LoVo (cell line): Measurements from ENCODE around the gene COL23A1.
"Not testable (repeated sequence)": the region's sequence is repeated elsewhere in the genome, so short reads cannot be mapped to it uniquely, and the experiment has no call there.

Experiments used
- DNase-seq: peaks from one replicate; pipeline ENCODE4 v3.0.0-alpha.2; 2016; ENCODE audit warnings: low spot score

Gene COL23A1

DNA sequence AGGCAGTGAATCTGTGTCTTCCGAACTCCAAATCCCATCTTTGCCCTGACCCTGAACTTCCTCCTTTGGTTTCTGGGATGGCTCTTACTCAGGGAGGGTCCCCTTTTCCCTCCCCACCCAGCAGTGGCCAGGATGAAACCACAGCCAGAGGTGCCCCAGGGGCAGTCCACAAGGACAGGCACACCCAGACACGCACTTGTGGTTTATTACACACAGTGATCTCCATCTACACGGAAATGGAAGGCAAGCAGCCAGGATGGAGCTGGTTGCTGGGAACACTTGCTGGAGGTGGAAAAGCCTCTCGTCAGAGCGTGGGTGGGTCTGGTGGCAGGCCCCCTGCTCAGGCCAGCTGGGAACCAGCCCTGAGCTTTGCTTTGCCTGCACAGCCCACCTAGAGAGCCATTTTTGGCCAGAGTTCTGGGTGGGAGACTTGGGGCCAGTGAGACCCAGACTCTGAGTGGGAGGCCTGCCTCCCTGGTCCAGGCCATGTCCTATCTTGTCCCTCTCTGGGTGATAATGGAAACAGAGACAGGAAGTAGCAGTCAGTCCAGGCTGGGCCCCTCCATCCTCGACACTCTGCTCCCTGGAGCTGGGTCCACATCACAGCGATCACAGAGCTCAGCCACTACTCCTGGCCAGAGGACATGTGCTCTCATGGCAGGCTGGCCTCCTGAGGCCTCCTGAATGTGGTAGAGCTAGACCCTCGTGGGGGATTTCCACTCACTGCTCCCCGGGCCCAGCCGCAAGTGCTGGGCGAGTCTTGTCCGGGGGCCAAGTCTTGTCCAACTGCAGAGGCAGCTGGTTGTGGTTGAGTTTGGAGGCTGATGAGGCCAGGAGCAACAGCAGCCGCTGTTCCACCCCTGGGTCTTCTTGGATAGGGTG lies 352.5 kb downstream of the COL23A1 start:
- no peak for DNase-seq

DNA sequence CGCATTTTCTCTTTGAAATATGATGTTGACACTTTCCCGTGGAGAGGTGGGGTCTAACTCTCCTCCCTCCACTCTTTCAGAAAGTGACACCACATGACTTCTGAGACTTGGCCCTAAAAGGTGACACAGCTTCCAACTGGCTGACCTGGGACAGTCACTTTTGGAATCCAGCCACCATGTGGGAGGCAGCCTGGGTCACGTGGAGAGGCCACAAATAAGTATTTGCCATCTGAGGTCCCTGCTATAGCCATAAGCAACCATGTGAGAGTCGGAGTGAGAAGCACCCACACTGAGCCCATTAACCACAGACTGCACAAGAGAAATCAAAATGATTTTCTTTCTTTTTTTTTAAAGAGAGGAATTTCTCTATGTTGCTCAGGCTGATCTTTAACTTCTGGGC lies 353.5 kb downstream of the COL23A1 start:
- DNase-seq: no peak

DNA sequence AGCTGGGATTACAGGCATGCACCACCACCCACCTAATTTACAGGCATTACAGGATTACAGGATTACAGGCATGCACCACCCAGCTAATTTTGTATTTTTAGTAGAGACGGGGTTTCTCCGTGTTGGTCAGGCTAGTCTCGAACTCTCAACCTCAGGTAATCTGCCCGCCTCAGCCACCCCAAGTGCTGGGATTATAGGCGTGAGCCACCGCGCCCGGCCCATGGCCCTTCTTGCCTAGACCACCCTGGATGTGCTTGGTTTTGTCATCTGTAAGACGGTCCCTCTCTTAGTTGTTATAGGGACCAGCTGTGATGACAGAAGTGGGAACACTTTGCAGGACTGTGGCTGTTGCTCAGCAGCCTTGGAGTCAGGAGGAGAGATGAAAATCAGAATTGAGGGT lies 354.1 kb downstream of the COL23A1 start:
- no peak for DNase-seq

DNA sequence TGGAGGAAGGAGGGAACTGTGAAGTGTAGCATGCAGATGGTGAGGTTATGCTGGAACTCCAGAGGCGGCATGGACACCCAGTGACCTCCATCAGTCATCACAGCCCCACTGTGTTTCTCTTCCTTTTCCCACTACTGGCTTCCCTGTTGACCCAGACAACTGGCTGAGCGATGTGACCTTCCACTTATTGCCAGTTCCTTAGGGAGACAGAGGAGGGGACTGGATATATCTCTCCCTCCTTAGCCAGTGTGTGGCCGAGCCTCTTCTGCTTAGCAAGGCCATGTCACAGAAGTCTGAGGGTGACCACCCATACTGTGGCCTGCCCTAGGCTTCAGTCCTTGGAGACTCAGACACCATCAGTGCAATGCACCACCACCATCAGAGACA lies 354.6 kb downstream of the COL23A1 start:
- no peak for DNase-seq

DNA sequence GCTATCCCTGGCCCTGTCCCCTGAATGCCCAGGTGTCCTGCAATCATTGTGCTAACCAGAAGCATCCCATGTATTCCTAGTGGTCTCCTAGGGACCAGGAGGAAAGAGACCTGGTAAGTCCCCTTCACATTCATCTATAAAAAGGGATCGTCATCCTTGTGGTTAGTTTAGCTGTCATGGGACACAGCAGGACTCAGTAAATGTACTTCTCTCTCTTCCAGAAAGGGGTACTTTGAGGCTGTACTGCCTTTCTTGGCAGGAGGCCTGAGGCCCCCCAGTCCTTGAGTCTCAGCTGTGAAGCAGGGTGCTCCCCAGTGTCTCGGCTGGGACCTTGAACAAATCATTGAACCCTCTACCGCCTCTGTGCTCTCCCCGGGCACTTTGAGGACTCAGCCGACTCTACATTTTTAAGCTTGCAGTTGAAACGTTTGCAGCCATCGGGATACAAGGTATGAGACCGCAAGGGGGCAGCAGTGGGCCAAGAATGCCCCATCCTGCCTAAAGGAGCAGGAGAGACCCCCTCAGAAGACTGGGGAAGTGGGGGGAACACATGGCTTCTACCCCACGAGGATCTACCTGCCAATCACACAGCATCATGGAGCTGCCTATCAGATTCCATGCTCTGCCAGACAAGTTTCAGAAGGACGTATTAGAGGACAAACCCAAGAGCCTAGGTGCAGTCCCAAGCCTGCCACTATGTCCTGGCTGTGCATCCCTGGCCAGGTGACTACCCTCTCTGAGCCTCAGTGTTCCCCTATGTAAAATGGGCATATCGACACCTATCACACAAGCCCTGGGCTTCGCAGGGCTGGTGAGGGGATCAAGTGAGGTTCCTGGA lies 355.2 kb downstream of the COL23A1 start:
- DNase-seq: peak; percentile 57

DNA sequence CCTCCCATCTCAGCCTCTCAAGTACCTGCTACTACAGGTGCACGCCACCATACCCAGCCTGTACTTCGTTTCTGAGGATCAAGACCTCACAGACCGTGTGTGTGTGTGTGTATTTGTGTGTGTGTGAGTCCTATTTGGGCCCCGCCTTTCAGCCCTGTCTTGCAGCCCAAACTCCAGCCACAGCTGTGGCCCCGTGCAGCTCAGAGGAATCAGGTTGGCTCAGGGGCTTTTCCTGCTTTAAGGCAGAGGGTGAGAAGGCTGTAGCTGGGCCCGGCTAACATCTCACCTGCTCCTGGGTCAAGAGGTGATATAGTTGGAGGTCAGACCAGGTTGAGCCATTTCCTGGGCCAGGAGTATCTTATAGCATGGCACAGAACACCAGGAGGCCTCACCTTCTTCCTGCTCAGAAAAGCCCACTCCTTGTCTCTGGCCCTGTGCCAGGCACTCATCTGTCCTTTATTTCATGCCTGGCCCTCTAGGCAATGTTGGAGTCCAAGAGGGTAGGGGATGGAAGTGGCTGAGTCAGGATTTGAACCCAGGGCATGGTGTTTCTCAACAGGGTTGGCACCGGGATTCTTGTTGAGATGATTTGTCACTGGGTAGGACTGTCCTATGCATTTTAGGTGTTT lies 356.0 kb downstream of the COL23A1 start:
- DNase-seq: no peak

DNA sequence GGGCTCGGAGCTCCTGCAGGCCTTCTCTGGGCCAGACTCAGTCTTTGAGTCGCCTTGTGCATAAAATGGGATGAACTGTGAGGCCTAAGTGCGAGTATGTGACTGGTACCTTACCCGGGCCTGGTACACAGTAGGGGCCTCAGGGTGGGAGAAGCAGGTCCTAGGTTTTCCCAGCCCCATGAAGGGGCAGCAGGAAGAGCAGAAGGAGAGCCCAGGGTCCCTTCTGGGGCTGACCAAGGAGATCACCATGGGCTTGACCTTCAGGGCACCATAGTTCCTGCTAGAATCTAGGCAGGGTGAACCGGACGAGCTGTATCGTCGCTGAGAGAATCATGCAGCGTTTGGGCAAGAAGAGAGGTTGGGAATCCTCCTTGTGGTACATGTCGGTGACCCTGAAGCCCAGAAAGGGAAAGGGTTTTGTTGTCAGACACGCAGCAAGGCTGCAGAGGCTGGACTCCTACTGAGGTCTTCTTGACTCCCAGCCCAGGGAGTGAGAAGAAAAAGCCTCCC lies 357.2 kb downstream of the COL23A1 start:
- DNase-seq: no peak

DNA sequence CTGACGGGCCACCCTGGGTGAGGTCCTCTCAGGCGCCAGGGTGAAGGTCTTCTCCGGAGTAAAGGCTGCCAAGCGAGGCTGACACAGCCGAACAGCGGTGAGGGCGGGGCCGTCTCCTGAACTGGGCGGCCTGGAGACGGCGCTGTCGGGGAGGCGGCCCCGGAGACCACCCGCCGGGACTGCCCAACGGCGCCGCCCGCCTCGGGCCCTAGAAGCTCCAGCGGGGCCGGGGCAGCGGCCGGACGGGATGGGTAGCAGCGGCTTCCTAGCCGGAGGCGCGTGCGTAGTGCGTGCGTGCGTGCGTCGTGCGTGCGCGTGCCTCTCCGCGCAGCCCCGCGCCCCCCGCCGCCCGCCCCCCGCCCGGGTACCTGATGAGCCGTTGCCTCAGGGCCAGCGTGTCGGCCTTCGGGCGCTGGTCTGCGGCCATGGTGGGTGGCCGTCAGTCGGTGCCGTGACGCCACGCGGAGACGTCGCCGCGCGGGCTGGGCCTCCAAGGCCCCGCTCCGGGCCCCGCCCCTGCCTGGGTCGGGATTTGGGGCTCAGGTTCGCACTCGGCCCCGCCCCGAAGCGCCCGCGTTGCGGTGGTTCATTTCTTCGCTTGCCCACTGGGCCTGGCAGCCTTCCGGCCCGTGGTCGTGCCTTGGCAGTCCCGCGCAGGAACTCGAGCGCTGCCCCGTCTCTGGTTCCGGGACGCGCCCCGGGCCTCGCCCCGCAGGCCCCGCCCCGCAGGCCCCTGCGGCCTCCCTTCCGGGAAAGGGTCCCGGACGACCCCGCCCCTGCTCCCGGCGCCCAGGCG lies 357.9 kb downstream of the COL23A1 start, which contains the start of gene PHYKPL:
TSS of gene PHYKPL (minus strand) at position 679 of the 796 bp plus-strand sequence. CDS start at position 427, 252 bp downstream.
- DNase-seq: peak; percentile 72

DNA sequence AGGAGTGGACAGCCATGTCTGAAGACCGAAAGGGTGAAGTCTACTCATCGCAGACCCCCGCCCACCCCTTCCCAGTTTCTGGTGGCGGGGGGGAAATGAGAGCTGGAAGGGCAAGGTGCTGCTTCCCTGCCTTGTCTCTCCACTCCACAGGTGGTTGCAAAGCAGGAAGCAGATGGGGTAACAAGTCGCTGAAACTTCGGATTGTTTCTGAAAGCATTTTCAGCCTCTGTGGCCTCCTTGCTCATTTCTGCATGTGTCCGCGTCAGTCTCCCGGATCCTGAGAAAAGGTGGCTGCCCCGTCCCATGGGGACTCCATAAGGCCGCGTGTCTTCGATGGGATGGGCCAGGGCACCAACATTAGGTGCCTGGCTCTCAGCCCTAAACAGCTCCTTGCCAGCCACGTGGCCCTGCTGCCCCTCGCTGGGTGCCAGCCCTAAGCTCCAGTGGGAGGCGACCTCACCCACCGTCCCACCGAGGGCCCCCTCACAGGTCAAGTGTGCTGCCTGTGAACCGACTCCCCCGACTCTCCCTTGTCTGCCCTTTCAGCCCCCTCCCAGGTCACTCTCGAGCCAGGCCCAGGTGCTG lies 358.6 kb downstream of the COL23A1 start:
- no peak for DNase-seq

DNA sequence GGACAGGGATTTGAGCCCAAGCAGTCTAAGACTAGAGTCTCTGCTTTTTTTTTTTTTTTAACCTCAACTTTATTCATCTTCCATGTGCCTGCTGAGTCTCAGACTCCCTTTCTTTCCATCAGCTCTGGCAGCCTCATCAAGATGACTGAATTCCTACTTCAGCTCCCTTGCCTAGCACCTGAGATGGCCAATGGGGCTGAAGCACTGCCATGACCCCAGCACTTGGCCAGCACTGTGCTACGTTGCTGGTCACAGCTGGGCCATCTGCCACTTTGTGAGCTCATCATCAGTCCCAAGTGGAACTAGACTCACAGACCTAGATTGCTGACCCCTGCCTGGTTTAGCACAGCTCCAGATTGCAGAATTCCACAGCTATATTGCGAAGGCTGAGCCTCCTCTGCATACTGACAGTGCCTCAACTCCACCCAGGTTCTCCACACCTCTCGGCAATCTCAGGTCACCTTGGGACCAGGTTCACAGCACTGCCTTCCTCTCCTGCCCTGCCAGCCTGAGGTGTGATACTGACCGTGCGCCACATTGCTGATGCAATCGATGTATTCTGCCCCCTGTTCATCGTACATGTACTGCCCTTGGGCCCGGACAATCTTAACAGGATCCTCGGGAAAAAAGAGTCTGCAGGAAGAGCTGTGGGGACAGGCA lies 359.2 kb downstream of the COL23A1 start:
- no peak for DNase-seq

DNA sequence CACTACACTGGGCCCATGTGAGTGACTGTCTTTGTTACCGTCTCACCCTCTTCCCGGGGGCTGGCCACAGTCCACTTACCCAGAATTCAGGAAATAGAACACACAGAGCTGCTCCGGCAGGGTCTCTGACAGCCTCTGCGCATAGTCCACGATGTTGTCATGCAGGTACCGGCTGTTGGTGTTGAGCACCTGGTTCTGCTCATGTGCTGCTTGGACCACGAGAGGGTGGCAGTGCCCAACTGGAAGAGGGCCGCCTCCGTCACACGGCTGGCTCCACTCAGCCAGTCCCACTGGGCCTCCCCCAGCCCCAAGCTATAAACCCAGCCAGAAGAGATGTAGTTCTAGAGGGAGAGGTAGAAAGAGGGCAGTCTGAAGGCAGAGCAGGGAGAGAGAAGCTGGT lies 360.3 kb downstream of the COL23A1 start:
- no peak for DNase-seq

DNA sequence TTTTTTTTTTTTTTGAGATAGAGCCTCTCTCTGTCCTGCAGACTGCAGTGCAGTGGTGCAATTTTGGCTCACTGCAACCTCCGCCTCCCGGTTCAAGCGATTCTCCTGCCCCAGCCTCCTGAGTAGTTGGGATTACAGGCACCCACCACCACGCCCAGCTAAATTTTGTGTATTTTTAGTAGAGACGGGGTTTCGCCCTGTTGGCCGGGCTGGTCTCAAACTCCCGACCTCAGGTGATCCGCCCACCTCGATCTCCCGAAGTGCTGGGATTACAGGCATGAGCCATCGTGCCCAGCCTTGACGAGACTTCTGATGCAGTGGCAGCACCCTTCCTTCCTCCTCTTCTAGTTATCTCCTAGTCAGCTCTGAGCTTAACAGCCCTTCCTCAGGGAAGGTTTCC lies 361.1 kb downstream of the COL23A1 start:
- not testable (repeated sequence) for DNase-seq

DNA sequence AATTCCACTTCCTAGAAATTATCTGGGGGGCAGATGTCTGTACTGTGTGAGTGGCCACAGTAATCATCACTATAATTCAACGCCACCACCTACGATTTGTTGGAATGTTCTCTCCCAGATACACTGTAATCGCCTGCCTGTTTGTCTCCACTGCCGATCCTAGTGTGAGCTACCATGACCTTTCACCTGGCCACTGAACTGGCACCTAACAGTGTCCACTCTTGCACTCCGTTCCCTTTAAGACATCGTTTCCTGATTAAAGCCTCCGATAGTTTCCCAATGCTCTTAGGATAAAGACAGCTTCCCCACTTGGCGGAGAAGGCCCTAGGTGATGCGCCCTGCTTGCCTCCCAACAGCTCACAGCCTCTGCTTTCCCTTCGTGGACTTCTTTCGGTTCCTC lies 361.6 kb downstream of the COL23A1 start:
- DNase-seq: no peak

DNA sequence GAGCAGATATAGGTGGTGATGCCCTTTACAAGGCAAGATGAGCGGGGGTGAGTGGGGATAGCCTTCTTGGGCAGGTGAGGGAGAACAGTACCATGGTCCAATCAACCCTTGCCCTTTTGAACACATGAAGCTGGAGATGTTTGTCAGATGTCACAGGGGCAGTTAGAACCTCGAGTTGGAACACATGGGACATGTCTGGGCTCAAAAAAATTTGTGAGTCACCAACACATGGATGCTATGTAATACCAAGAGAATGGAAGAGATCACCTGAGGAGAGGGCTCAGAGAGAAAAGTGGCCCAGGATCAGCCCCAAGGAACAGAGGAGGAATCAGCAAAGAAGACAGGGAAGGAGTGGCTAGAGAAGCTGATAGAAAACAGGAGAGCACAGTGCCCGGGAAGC lies 362.3 kb downstream of the COL23A1 start:
- no peak for DNase-seq

DNA sequence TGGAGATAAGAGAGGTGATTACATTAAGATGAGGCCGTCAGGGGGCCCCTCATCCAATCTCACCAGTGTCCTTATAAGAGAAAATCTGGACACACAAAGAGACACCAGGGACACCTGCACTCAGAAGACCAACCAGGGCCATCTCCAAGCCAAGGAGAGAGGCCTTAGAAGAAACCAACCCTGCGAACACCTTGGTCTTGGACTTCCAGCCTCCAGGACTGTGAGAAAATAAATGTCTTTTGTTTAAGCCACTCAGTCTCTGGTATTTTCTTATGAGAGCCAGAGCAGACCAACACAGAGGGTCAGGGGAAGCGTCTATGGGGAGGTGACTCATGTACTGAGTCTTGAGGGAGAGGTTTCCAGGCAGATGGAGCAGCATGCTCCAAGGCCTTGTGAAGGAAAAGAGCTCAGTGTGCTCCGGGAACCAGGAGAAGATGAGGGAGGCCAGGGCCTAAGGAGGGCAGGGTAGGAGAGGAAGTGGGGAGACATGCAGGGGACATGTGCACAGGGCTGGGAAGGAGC lies 363.0 kb downstream of the COL23A1 start:
- no peak for DNase-seq

DNA sequence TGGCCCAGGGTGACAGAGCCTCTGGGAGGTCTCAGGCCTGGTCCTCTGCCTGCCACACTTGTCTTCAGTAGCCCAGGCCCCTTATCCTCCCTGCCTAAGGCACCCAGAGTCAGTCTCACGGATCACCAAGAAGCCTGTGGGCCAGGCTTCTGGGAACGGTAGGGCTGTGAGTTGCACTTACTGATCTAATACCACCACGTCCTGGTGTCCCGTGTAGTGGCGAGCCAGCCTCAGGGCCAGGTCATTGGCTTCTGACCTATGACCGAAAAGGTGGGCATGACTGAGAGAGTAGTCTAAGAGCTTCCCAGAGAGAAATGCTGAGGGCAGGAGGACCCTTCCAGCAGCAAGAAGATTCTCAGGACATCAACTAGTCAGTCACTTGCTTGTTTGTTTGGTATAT lies 365.0 kb downstream of the COL23A1 start:
- DNase-seq: no peak

DNA sequence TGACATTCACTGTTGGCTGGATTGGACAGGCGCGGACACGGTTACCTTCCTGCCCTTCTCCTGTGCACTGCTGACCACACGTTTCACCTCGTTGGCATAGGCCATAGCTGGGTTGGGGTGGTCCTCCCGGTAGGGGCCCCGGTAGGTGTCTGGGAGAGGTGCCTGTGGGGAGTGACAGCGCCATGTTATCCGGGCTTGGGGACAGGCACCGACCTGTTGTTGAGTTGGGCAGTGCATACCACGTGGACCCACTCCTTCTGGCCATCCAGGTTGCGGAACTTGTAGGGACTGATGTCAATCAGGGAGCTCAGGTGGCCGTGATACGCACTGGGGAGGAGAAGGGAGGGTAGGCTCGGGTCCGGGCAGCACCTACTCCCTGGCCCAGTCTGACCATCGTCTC lies 365.8 kb downstream of the COL23A1 start:
- DNase-seq: no peak

DNA sequence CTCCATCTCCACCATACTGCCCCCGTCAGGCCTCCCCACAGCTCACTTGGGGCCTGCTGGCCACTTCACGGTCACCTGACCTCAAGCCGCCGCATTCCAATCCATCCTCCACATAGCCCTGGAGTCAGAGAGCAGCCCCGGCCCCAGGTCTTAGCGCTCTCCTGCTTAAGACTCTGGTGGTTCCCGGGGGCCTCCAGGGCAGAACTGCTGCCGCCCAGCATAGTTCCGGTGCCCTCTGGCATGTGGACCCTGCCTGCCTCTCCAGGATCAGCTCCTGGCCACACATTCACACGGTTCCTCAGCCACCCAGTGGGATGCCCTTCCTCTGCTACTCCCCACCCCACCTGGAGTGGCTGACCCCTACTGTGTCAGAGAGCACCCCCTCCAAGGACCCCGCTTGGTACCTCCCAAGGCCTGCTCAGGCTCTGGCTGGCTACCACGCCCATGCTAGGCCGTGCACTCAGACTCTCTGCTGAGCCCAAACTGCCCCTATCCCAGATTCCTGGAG lies 366.3 kb downstream of the COL23A1 start:
- DNase-seq: no peak

DNA sequence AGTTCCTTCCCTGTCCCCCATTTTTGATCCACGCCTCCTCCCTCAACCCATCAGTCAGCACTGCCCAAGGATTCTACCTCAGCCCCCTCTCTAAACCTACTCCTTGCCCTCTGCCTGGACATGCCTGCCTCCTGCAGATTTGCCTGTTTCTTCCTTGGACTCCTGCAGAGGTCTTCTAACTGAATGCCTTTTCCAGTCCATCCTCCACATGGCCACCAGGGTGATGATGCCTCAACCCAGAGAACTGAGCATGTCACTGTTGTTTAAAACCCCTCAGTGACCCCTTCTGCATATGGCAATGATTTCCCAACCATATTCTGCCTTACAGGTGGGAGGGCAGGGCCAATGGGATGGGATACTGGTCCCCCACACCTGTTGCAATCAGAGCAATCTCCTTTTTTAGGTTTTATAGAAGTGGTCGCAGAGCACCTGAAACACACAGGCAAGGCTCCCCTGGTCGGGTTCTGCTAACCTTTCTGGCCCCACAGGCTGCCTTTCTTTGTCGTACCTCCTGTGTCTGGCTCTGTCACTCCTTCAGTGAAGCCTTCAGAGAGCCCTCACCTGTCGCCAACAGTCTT lies 366.9 kb downstream of the COL23A1 start:
- no peak for DNase-seq

DNA sequence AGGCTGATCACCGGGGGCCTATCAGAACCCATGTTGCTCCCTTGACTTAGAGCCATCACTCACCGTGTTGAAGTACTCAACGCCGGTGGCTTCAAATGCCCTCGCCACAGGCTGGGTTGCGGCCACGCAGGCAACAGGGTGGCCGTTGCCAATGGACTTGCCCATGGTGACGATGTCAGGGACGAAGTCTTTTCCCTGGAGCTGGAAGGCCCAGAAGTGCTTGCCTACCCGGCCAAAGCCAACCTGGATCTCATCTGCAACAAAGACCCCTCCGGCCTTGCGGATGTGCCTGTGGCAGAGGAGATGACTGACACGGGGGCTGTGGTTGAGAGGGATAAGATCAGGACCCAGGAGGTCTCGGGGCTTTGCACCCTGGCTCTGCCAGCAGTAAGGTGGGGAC lies 367.9 kb downstream of the COL23A1 start:
- DNase-seq: no peak
